Natural killer cell (primary cell): Measurements from ENCODE around the gene ACAN. TPM values are rescaled to one million over a fixed set of nuclear protein-coding genes. Genes with fewer than 3 reads are reported as not detected.

Experiments used
- ATAC-seq, 3 donors: fragments of 150-1000 bp in 2 of 3; fragments of 200-7000 bp in 1 of 3; cut with Tn5 transposase; 1 replicate in 1 of 3; 2 replicates in 2 of 3; pipeline ENCODE4 v1.10.0; 2021; ENCODE audit warnings: mild to moderate bottlenecking in 2 of 3, moderate library complexity in 2 of 3
- DNase-seq, 2 donors: peaks; one replicate each; pipeline versions ENCODE4 v3.0.0 to v3.0.0-alpha.2; 2013 to 2021; ENCODE audit warnings: mixed read lengths in 1 of 2
- H3K27ac ChIP-seq: one replicate; pipeline ENCODE4 v1.5.1; 2013; ENCODE audit warnings: mild to moderate bottlenecking, low read length
- H3K27me3 ChIP-seq: one replicate; pipeline ENCODE4 v1.6.1; 2013; ENCODE audit warnings: low read length; ENCODE audit not compliant: control insufficient read depth, insufficient read depth
- H3K36me3 ChIP-seq: one replicate; pipeline ENCODE4 v1.6.1; 2013; ENCODE audit warnings: low read length; ENCODE audit not compliant: control insufficient read depth, insufficient read depth
- H3K4me1 ChIP-seq: one replicate; pipeline ENCODE4 v1.6.1; 2013; ENCODE audit warnings: low read length; ENCODE audit not compliant: control insufficient read depth, insufficient read depth
- H3K4me3 ChIP-seq: one replicate; pipeline ENCODE4 v1.5.1; 2013; ENCODE audit warnings: low read length
- H3K9me3 ChIP-seq: one replicate; pipeline ENCODE4 v1.6.1; 2013; ENCODE audit warnings: low read length; ENCODE audit not compliant: control insufficient read depth, insufficient read depth
- H3K27ac Mint-ChIP-seq, 2 donors: one replicate each; pipeline ENCODE4 v1.8.0; 2022; ENCODE audit warnings: mild to moderate bottlenecking in 2 of 2, mixed read lengths in 2 of 2, moderate library complexity in 1 of 2
- H3K27me3 Mint-ChIP-seq, 2 donors: one replicate each; pipeline ENCODE4 v1.8.0; 2022; ENCODE audit warnings: low read depth in 2 of 2, mixed read lengths in 2 of 2
- H3K36me3 Mint-ChIP-seq: one replicate; pipeline ENCODE4 v1.8.0; 2022; ENCODE audit warnings: mixed read lengths
- H3K4me1 Mint-ChIP-seq, 2 donors: one replicate each; pipeline ENCODE4 v1.8.0; 2022; ENCODE audit warnings: mixed read lengths in 2 of 2
- H3K4me3 Mint-ChIP-seq: one replicate; pipeline ENCODE4 v1.8.0; 2022; ENCODE audit warnings: mild to moderate bottlenecking, moderate library complexity, mixed read lengths
- H3K9me3 Mint-ChIP-seq, 2 donors: one replicate each; pipeline ENCODE4 v1.8.0; 2022; ENCODE audit warnings: mixed read lengths in 2 of 2
- CTCF ChIP-seq: fragments of 200-600 bp; IDR thresholded peaks from one replicate; pipeline ENCODE4 v1.8.0; 2022; ENCODE audit warnings: antibody characterized with exemption
- WGBS: methylation state at CpG from one replicate; pipeline ENCODE4 v1.1.7; 2013; ENCODE audit warnings: missing lambda C conversion rate; ENCODE audit not compliant: insufficient coverage; 5-methylcytosine and 5-hydroxymethylcytosine counted together
- intact Hi-C: fragments of 100-400 bp; cut with micrococcal nuclease; formaldehyde crosslinking; loops from one replicate; pipeline ENCODE4 v1.14.2; 2022
- total RNA-seq, 4 donors: library from RNA; stranded (reverse); fragments of 120-200 nt in 1 of 4; gene quantifications; one replicate each; pipeline versions ENCODE4 v1.2.3 to v1.2.4, GENCODE V29; 2013 to 2022

ACAN gene
- total RNA-seq, 3 donors from 2014 or later (not counting 1 experiment from before 2014, with no cell fraction given), result not detected

DNA sequence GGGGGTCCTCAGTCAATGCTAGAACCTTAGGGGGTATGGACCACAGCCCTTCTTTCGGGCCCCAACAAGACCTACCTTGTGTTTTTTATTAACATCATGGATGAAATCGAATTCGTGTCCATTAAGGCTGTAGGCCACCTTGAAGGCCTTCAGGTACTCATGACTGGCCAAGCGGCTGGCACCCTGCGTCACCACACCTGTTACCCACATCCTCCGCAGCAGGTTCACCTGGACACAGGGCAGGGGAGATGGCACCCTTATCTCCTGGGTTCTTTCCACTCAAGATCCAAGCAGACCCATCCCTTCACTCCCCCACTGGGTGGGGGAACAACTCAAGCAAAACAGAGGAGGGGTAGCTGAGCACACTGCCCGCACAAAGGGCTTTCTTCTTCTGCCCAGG lies 103.3 kb downstream of the ACAN start:
- TF ChIP-seq CTCF, result no peak
- no peaks in the 10 kb centered on the region for H3K9me3 ChIP-seq
- 96% methylated on average over 7 of the region's 7 CpGs for WGBS
- Mint-ChIP-seq H3K27me3 (no peaks in the 10 kb centered on the region), H3K27ac (no peak overlapping the region), H3K4me3 (no peak overlapping the region), H3K36me3 (no peaks in the 10 kb centered on the region), H3K4me1 (peaks cover 7 to 19% of the 10 kb centered on the region in 2 donors), H3K9me3 (no peaks in the 10 kb centered on the region)
- no peak overlapping the region for H3K27ac ChIP-seq
- no peaks in the 10 kb centered on the region for H3K27me3 ChIP-seq
- H3K4me3 ChIP-seq, result no peak overlapping the region
- no peak for ATAC-seq
- no peak for DNase-seq
- H3K36me3 ChIP-seq, result no peaks in the 10 kb centered on the region
- H3K4me1 ChIP-seq, result peaks cover 15% of the 10 kb centered on the region
- intact Hi-C loops, result loop anchor here (5.0 kb wide), 1 partner anchor 284 kb away; the partner anchor contains the start of gene AEN

- ATAC-seq (no peak), DNase-seq (no peak)
- H3K27me3 ChIP-seq, result no peaks in the 10 kb centered on the region
- H3K27me3 Mint-ChIP-seq, result no peaks in the 10 kb centered on the region
- no peak overlapping the region for H3K27ac Mint-ChIP-seq
- no peak overlapping the region for H3K4me3 Mint-ChIP-seq
- 88% methylated on average over 14 of the region's 14 CpGs for WGBS
- no peaks in the 10 kb centered on the region for H3K36me3 ChIP-seq
- no peaks in the 10 kb centered on the region for H3K36me3 Mint-ChIP-seq
- H3K4me1 Mint-ChIP-seq, result peaks cover 11 to 24% of the 10 kb centered on the region in 2 donors
- no peak overlapping the region for H3K4me3 ChIP-seq
- peaks cover 20% of the 10 kb centered on the region for H3K4me1 ChIP-seq
- no peaks in the 10 kb centered on the region for H3K9me3 Mint-ChIP-seq
- H3K27ac ChIP-seq, result no peak overlapping the region
- intact Hi-C loops, result loop anchor here (5.0 kb wide), 1 partner anchor 285 kb away; the partner anchor contains the start of gene AEN
- TF ChIP-seq CTCF, result no peak
- H3K9me3 ChIP-seq, result no peaks in the 10 kb centered on the region
Measured at GRCh38 chr15:88907111-88907510, 103.9 kb downstream of the ACAN start.

DNA sequence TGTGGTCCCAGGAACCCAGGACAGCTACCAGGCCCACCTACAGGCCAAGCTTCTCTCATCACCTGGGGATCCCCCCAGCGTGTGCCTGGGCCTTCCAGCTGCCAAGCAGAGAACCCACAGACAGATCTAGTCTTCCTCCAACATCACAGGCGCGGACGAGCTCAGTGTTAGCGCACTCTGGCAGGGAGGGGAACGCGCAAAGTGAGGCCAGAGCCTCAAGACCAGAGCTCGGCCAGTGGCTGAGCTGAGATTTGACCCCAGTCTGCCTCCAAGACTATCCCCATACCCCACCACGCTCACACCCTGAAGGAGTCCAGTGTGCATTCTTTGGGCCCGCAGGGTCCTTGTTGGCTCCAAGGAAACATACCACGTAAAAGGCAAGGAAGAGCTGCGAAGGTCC lies 104.9 kb downstream of the ACAN start:
- Mint-ChIP-seq H3K9me3 (no peaks in the 10 kb centered on the region), H3K27me3 (no peaks in the 10 kb centered on the region), H3K4me1 (peaks cover 14 to 32% of the 10 kb centered on the region in 2 donors), H3K27ac (no peak overlapping the region), H3K36me3 (no peaks in the 10 kb centered on the region), H3K4me3 (no peak overlapping the region)
- no peak for DNase-seq
- H3K9me3 ChIP-seq, result no peaks in the 10 kb centered on the region
- intact Hi-C loops, result loop anchor here (5.0 kb wide), 1 partner anchor 286 kb away; the partner anchor contains the start of gene AEN
- no peak for ATAC-seq
- 86% methylated on average over 12 of the region's 12 CpGs for WGBS
- H3K36me3 ChIP-seq, result no peaks in the 10 kb centered on the region
- H3K4me3 ChIP-seq, result no peak overlapping the region
- H3K4me1 ChIP-seq, result peaks cover 28% of the 10 kb centered on the region
- no peaks in the 10 kb centered on the region for H3K27me3 ChIP-seq
- TF ChIP-seq CTCF, result no peak
- no peak overlapping the region for H3K27ac ChIP-seq
